ENCODE results near the gene RBM28.

DNA sequence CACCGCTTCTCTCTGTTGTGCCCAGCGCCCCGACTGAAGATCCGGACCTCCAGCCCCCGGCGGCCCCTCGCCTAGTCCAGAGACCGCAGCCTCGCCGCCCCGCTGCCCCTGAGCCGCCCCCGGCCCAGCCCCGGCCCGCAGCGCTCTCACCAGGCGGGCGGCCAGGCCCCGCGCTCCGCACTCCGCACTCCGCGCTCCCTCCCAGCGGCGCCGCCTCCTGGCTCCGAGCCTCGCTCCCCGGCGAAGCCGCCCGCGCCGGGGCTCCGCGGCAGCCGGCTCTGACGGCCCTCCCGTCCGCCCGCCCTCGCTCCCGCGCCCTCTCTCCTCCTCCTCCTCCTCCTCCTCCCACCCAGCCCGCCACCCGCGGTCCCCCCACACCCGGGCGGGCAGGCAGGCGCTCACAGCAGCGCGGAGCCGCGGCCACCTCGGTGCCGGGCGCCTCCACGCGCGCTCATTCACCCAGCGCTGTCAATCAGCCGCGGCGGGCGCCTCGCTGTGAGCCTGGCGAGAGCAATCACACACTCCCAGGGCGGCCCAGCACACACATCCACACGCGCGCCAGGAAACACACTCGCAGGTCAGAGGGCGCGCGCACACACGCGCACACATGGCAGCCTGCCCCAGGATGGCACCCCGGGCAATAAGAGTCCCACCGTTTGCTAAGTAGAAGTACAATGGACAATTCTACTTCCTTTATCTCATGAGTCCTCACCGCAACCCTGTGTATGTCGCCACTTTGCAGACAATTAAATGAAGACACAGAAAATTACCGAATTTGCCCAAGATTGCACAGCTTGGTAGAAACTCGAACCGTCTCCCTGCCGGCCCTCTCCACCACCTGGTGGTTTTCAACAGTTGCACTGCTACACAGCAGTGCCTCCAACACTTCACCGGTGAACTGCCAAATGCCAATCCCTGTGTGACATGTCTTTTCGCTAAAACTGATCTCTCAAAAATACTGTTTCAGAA is 18.0 kb upstream of the RBM28 start, which contains the start of gene PRRT4:
- TF ChIP-seq, protein P1, sequence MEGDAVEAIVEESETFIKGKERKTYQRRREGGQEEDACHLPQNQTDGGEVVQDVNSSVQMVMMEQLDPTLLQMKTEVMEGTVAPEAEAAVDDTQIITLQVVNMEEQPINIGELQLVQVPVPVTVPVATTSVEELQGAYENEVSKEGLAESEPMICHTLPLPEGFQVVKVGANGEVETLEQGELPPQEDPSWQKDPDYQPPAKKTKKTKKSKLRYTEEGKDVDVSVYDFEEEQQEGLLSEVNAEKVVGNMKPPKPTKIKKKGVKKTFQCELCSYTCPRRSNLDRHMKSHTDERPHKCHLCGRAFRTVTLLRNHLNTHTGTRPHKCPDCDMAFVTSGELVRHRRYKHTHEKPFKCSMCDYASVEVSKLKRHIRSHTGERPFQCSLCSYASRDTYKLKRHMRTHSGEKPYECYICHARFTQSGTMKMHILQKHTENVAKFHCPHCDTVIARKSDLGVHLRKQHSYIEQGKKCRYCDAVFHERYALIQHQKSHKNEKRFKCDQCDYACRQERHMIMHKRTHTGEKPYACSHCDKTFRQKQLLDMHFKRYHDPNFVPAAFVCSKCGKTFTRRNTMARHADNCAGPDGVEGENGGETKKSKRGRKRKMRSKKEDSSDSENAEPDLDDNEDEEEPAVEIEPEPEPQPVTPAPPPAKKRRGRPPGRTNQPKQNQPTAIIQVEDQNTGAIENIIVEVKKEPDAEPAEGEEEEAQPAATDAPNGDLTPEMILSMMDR (IDR thresholded peaks at IDR 0.05), result no peak
- no peak for TF ChIP-seq POLR2A (IDR thresholded peaks at IDR 0.05)
- no peak for TF ChIP-seq POLR2AphosphoS5 (IDR thresholded peaks at IDR 0.05)
- no peak for TF ChIP-seq EP300 (IDR thresholded peaks at IDR 0.05; ENCODE audit: low read depth)

All from transverse colon (tissue), 4 donors.